Measurements from ENCODE around the gene CRELD2. TPM values are rescaled to one million over a fixed set of nuclear protein-coding genes. Genes with fewer than 3 reads are reported as not detected.

Gene CRELD2
- total and polyA plus RNA-seq, 2 of the 13 experiments (the other 11 are each of a cell fraction or from before 2014, with no cell fraction given): 17.2 to 44.7 TPM

DNA sequence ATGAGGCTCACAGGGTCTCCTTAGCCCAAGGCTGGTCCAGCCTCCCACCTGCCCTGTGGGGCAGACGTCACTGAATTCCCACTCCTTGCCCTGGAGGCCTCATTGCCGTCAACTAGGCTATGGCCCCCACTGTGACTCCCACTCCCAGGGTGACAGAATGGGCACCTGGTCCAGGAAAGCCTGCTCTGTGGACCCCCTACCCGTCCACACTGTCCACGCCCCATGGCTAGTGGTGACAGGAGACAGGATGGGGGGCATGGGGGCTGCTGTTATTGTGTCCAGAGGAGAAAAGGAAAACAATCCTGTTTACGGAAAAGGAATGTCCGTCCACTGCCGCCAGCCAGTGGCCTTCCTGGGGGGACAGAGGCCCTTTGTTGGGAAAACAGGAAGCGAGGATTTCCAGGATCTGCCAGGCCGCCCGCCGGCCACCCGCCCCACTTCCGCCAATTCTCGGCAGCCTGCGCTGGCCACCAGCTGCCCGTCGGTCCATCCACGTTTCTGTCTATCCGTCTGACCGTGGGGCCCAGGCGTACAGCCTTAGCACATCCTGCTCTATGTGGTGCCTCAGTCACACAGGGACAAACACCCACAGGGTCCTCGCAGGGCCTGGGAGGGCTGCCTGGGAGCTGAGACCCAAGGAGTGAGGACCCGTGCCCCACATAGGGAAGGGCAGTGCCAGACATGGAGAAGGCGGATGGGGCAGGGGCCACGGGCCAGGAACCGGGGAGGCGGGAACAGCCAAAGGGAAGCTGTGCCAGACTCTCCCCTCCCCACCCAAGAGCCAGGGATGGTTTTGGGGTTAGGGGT lies 19.5 kb downstream of the CRELD2 start (continued):
- TF ChIP-seq, protein P1, sequence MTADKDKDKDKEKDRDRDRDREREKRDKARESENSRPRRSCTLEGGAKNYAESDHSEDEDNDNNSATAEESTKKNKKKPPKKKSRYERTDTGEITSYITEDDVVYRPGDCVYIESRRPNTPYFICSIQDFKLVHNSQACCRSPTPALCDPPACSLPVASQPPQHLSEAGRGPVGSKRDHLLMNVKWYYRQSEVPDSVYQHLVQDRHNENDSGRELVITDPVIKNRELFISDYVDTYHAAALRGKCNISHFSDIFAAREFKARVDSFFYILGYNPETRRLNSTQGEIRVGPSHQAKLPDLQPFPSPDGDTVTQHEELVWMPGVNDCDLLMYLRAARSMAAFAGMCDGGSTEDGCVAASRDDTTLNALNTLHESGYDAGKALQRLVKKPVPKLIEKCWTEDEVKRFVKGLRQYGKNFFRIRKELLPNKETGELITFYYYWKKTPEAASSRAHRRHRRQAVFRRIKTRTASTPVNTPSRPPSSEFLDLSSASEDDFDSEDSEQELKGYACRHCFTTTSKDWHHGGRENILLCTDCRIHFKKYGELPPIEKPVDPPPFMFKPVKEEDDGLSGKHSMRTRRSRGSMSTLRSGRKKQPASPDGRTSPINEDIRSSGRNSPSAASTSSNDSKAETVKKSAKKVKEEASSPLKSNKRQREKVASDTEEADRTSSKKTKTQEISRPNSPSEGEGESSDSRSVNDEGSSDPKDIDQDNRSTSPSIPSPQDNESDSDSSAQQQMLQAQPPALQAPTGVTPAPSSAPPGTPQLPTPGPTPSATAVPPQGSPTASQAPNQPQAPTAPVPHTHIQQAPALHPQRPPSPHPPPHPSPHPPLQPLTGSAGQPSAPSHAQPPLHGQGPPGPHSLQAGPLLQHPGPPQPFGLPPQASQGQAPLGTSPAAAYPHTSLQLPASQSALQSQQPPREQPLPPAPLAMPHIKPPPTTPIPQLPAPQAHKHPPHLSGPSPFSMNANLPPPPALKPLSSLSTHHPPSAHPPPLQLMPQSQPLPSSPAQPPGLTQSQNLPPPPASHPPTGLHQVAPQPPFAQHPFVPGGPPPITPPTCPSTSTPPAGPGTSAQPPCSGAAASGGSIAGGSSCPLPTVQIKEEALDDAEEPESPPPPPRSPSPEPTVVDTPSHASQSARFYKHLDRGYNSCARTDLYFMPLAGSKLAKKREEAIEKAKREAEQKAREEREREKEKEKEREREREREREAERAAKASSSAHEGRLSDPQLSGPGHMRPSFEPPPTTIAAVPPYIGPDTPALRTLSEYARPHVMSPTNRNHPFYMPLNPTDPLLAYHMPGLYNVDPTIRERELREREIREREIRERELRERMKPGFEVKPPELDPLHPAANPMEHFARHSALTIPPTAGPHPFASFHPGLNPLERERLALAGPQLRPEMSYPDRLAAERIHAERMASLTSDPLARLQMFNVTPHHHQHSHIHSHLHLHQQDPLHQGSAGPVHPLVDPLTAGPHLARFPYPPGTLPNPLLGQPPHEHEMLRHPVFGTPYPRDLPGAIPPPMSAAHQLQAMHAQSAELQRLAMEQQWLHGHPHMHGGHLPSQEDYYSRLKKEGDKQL (CRISPR knock-in tag; IDR thresholded peaks at IDR 0.05; ENCODE audit: low read depth): no peak
- no peak for TF ChIP-seq AKAP8 (CRISPR knock-in tag; IDR thresholded peaks at IDR 0.05)
- TF ChIP-seq, protein P2, sequence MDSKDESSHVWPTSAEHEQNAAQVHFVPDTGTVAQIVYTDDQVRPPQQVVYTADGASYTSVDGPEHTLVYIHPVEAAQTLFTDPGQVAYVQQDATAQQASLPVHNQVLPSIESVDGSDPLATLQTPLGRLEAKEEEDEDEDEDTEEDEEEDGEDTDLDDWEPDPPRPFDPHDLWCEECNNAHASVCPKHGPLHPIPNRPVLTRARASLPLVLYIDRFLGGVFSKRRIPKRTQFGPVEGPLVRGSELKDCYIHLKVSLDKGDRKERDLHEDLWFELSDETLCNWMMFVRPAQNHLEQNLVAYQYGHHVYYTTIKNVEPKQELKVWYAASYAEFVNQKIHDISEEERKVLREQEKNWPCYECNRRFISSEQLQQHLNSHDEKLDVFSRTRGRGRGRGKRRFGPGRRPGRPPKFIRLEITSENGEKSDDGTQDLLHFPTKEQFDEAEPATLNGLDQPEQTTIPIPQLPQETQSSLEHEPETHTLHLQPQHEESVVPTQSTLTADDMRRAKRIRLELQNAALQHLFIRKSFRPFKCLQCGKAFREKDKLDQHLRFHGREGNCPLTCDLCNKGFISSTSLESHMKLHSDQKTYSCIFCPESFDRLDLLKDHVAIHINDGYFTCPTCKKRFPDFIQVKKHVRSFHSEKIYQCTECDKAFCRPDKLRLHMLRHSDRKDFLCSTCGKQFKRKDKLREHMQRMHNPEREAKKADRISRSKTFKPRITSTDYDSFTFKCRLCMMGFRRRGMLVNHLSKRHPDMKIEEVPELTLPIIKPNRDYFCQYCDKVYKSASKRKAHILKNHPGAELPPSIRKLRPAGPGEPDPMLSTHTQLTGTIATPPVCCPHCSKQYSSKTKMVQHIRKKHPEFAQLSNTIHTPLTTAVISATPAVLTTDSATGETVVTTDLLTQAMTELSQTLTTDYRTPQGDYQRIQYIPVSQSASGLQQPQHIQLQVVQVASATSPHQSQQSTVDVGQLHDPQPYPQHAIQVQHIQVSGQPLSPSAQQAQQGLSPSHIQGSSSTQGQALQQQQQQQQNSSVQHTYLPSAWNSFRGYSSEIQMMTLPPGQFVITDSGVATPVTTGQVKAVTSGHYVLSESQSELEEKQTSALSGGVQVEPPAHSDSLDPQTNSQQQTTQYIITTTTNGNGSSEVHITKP (CRISPR knock-in tag; IDR thresholded peaks at IDR 0.05; ENCODE audit: low read depth): 0 out of 2 replicates have a peak, but pooled peaks have one; percentile 19
- TF ChIP-seq BHLHE40 (IDR thresholded peaks at IDR 0.05; ENCODE audit: low read length): no peak
- TF ChIP-seq ZNF879 (CRISPR knock-in tag; IDR thresholded peaks at IDR 0.05): no peak
- TF ChIP-seq SRY (CRISPR knock-in tag; IDR thresholded peaks at IDR 0.05): 0 out of 2 replicates have a peak, but pooled peaks have one; percentile 54
- TF ChIP-seq, protein P3, sequence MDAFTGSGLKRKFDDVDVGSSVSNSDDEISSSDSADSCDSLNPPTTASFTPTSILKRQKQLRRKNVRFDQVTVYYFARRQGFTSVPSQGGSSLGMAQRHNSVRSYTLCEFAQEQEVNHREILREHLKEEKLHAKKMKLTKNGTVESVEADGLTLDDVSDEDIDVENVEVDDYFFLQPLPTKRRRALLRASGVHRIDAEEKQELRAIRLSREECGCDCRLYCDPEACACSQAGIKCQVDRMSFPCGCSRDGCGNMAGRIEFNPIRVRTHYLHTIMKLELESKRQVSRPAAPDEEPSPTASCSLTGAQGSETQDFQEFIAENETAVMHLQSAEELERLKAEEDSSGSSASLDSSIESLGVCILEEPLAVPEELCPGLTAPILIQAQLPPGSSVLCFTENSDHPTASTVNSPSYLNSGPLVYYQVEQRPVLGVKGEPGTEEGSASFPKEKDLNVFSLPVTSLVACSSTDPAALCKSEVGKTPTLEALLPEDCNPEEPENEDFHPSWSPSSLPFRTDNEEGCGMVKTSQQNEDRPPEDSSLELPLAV (CRISPR knock-in tag; conservative IDR thresholded peaks at IDR 0.05; ENCODE audit: low read depth): no peak
- TF ChIP-seq ZNF672 (CRISPR knock-in tag; IDR thresholded peaks at IDR 0.05): no peak
- no peak for TF ChIP-seq ZNF530 (CRISPR knock-in tag; IDR thresholded peaks at IDR 0.05; ENCODE audit: low read depth)
- TF ChIP-seq ATRX (CRISPR knock-in tag; IDR thresholded peaks at IDR 0.05; ENCODE audit: borderline replicate concordance): no peak
- no peak for TF ChIP-seq ZNF354B (CRISPR knock-in tag; IDR thresholded peaks at IDR 0.05)
- no peak for TF ChIP-seq ZNF382 (CRISPR knock-in tag; IDR thresholded peaks at IDR 0.05; ENCODE audit: borderline replicate concordance)
- peak; percentile 42; the same call in 1 of the 2 replicates for TF ChIP-seq MXD4 (CRISPR knock-in tag; IDR thresholded peaks at IDR 0.05)
- peak; percentile 87 for TF ChIP-seq SRSF1 (optimal IDR thresholded peaks at IDR 0.05; ENCODE audit: low read depth, low read length)
- TF ChIP-seq CBFB (CRISPR knock-in tag; IDR thresholded peaks at IDR 0.05): no peak
- no peak for TF ChIP-seq ESRRA (CRISPR knock-in tag; IDR thresholded peaks at IDR 0.05; ENCODE audit: low read depth)
- TF ChIP-seq NCOA5 (CRISPR knock-in tag; IDR thresholded peaks at IDR 0.05): no peak
- no peak for TF ChIP-seq ZNF136 (CRISPR knock-in tag; IDR thresholded peaks at IDR 0.05; ENCODE audit: low read depth)

Data from HepG2 (cell line).